HCT116 (cell line): ENCODE results near the gene GPAT3. TPM values are rescaled to one million over a fixed set of nuclear protein-coding genes. Genes with fewer than 3 reads are reported as not detected.

Experiments
- ATAC-seq: fragments of 200-7000 bp; cut with Tn5 transposase; 2 replicates; pipeline ENCODE4 v1.9.1; 2020; ENCODE audit warnings: mild to moderate bottlenecking, moderate library complexity
- BruUV-seq: library from RNA; stranded (reverse); fragments of 400-500 nt; replicated peaks from 2 replicates; lab custom pipeline; 2021; lab: Mats Ljungman, UMichigan
- CTCF ChIA-PET: fragments of 300-600 bp; sonication (Branson Sonifier 250); formaldehyde crosslinking; loops from one replicate; lab custom pipeline; 2021; ENCODE audit warnings: antibody characterized with exemption; lab: Charles Lee
- POLR2A ChIA-PET: fragments of 300-600, 350-600 bp; sonication (Branson Sonifier 250); formaldehyde crosslinking; loops from one replicate; lab custom pipeline; 2021; ENCODE audit warnings: antibody characterized with exemption; lab: Charles Lee
- RAD21 ChIA-PET, 2 experiments: fragments of 300-600 bp; sonication (Branson Sonifier 250); formaldehyde crosslinking; loops; one replicate each; lab custom pipeline; 2023; ENCODE audit warnings: low total read pairs in 2 of 2; ENCODE audit not compliant: uncharacterized antibody in 2 of 2, unreplicated experiment in 2 of 2, low non-redundant PET in 1 of 2; lab: Charles Lee
- DNase-seq: peaks from one replicate; pipeline ENCODE4 v3.0.0-alpha.2; 2010; ENCODE audit warnings: low read depth, low spot score
- H2AFZ ChIP-seq: fragments of 200-600 bp; shearing (Covaris generic), sonication (generic); 2 replicates; pipeline ENCODE4 v1.6.1; 2017; ENCODE audit warnings: low read depth, mixed run types, mixed read lengths, antibody characterized with exemption, low read length; ENCODE audit not compliant: poor library complexity, severe bottlenecking
- H3K27ac ChIP-seq: 2 replicates; pipeline ENCODE4 v1.5.1; 2012; ENCODE audit warnings: low read depth, low read length
- H3K27me3 ChIP-seq: fragments of 200-600 bp; sonication (generic); 2 replicates; pipeline ENCODE4 v1.6.1; 2016; ENCODE audit warnings: mixed run types, low read length, mixed read lengths; ENCODE audit not compliant: insufficient read depth
- H3K36me3 ChIP-seq, 2 experiments: fragments of 200-500 bp in 1 of 2; fragments of 200-600 bp in 1 of 2; sonication (Bioruptor generic) in 1 of 2; sonication (generic) in 1 of 2; 2 replicates each; pipeline versions ENCODE4 v1.5.1 to v1.6.1; 2014 to 2016; ENCODE audit warnings: low read length in 2 of 2, inconsistent platforms in 1 of 2, mixed read lengths in 1 of 2, mixed run types in 1 of 2; ENCODE audit not compliant: insufficient read depth in 2 of 2, control insufficient read depth in 1 of 2
- H3K4me1 ChIP-seq, 2 experiments: fragments of 200-600 bp in 1 of 2; sonication (generic) in 1 of 2; 2 replicates each; pipeline versions ENCODE4 v1.5.1 to v1.6.1; 2012 to 2017; ENCODE audit warnings: low read length in 2 of 2, inconsistent platforms in 1 of 2, mild to moderate bottlenecking in 1 of 2, mixed read lengths in 1 of 2, mixed run types in 1 of 2, moderate library complexity in 1 of 2; ENCODE audit not compliant: insufficient read depth in 2 of 2, control insufficient read depth in 1 of 2
- H3K4me2 ChIP-seq: fragments of 200-600 bp; sonication (generic); 2 replicates; pipeline ENCODE4 v1.6.1; 2017; ENCODE audit warnings: mixed run types, low read length, mixed read lengths
- H3K4me3 ChIP-seq, 2 experiments: fragments of 200-600 bp in 1 of 2; sonication (generic) in 1 of 2; replicated peaks in 1 of 2; 2 replicates each; pipeline ENCODE4 v1.5.1; 2011 to 2016; ENCODE audit warnings: low read length in 2 of 2, control low read depth in 1 of 2, low read depth in 1 of 2, mild to moderate bottlenecking in 1 of 2, mixed read lengths in 1 of 2, mixed run types in 1 of 2
- H3K79me2 ChIP-seq: fragments of 200-600 bp; sonication (generic); 2 replicates; pipeline ENCODE4 v1.6.1; 2017; ENCODE audit warnings: mild to moderate bottlenecking, mixed run types, low read length, moderate library complexity, mixed read lengths; ENCODE audit not compliant: insufficient read depth
- H3K9ac ChIP-seq: fragments of 200-600 bp; sonication (generic); 2 replicates; pipeline ENCODE4 v1.6.1; 2016; ENCODE audit warnings: low read length, mixed read lengths
- H3K9me2 ChIP-seq: fragments of 200-600 bp; sonication (generic), shearing (Covaris generic); 2 replicates; pipeline ENCODE4 v1.6.1; 2017; ENCODE audit warnings: mixed run types, mild to moderate bottlenecking, moderate library complexity; ENCODE audit not compliant: insufficient read depth
- H3K9me3 ChIP-seq, 2 experiments: fragments of 200-500 bp in 1 of 2; fragments of 200-600 bp in 1 of 2; sonication (Bioruptor generic) in 1 of 2; sonication (generic) in 1 of 2; 2 replicates each; pipeline ENCODE4 v1.6.1; 2014 to 2017; ENCODE audit warnings: low read length in 2 of 2, mixed read lengths in 2 of 2, inconsistent platforms in 1 of 2, low read depth in 1 of 2, mild to moderate bottlenecking in 1 of 2, mixed run types in 1 of 2, moderate library complexity in 1 of 2; ENCODE audit not compliant: control insufficient read depth in 1 of 2, insufficient read depth in 1 of 2
- H4K20me1 ChIP-seq: fragments of 200-600 bp; sonication (generic), shearing (Covaris generic); 2 replicates; pipeline ENCODE4 v1.6.1; 2017; ENCODE audit warnings: mixed run types, mild to moderate bottlenecking, moderate library complexity; ENCODE audit not compliant: insufficient read depth
- CBX3 ChIP-seq: IDR thresholded peaks from 2 replicates; pipeline ENCODE4 v1.6.1; 2012; ENCODE audit warnings: low read depth
- CEBPB ChIP-seq: IDR thresholded peaks from 2 replicates; pipeline ENCODE4 v1.6.1; 2012; ENCODE audit warnings: low read depth
- EGR1 ChIP-seq: IDR thresholded peaks from 2 replicates; pipeline ENCODE4 v1.6.1; 2012; ENCODE audit warnings: low read depth
- ELF1 ChIP-seq: IDR thresholded peaks from 2 replicates; pipeline ENCODE4 v1.6.1; 2012; ENCODE audit warnings: low read depth, borderline replicate concordance
- EZH2 ChIP-seq: fragments of 200-600 bp; sonication (generic); IDR thresholded peaks from 2 replicates; pipeline ENCODE4 v1.6.1; 2017; ENCODE audit warnings: antibody characterized with exemption, mixed run types
- EZH2phosphoT487 ChIP-seq: fragments of 200-600 bp; IDR thresholded peaks from 2 replicates; pipeline ENCODE4 v1.6.1; 2018; ENCODE audit warnings: antibody characterized with exemption, borderline replicate concordance
- FOSL1 ChIP-seq: IDR thresholded peaks from 2 replicates; pipeline ENCODE4 v1.6.1; 2012; ENCODE audit warnings: low read depth
- JUND ChIP-seq: IDR thresholded peaks from 2 replicates; pipeline ENCODE4 v1.6.1; 2012
- POLR2A ChIP-seq: IDR thresholded peaks from 2 replicates; pipeline ENCODE4 v1.7.0; 2011; ENCODE audit warnings: borderline replicate concordance; ENCODE audit not compliant: insufficient read depth, insufficient read length; ENCODE audit errors: extremely low read depth
- REST ChIP-seq: IDR thresholded peaks from 2 replicates; pipeline ENCODE4 v1.6.1; 2012; ENCODE audit warnings: low read depth
- SIN3A ChIP-seq: IDR thresholded peaks from 2 replicates; pipeline ENCODE4 v1.6.1; 2012; ENCODE audit warnings: low read depth
- SP1 ChIP-seq: IDR thresholded peaks from 2 replicates; pipeline ENCODE4 v1.6.1; 2012; ENCODE audit warnings: low read depth
- SRF ChIP-seq: IDR thresholded peaks from 2 replicates; pipeline ENCODE4 v1.6.1; 2012; ENCODE audit warnings: low read depth
- YY1 ChIP-seq: IDR thresholded peaks from 2 replicates; pipeline ENCODE4 v1.6.1; 2011; ENCODE audit warnings: low read length, low read depth, moderate library complexity, mild to moderate bottlenecking; ENCODE audit not compliant: insufficient replicate concordance; ENCODE audit errors: extremely low read depth
- ZFX ChIP-seq: fragments of 450-650 bp; IDR thresholded peaks from 2 replicates; pipeline ENCODE4 v1.6.1; 2017
- ZNF274 ChIP-seq: fragments of 200-500 bp; sonication (Bioruptor generic); IDR thresholded peaks from 2 replicates; pipeline ENCODE4 v1.6.1; 2014; ENCODE audit warnings: mild to moderate bottlenecking, low read depth, low read length, inconsistent platforms
- intact Hi-C: fragments of 100-400 bp; cut with micrococcal nuclease; formaldehyde crosslinking; loops from 2 replicates; pipeline ENCODE4 v1.10.0; 2022
- total RNA-seq: library from RNA; stranded (reverse); gene quantifications from one replicate; pipeline ENCODE4 v1.2.1, GENCODE V29; 2021; ENCODE audit not compliant: unreplicated experiment
- TF ChIP-seq, protein P1 (sequence below): IDR thresholded peaks from 2 replicates; pipeline ENCODE4 v1.6.1; 2011; ENCODE audit warnings: mild to moderate bottlenecking, low read length, moderate library complexity; ENCODE audit not compliant: insufficient replicate concordance; ENCODE audit errors: extremely low read depth

The GPAT3 gene
- total RNA-seq, 1 experiment from 2014 or later: 36.7 TPM

GRCh38 chr4:83629945-83630721 is 94.2 kb downstream of the GPAT3 start:
- H3K9ac ChIP-seq: no peak overlapping the region
- POLR2A ChIA-PET: no interaction called here

DNA sequence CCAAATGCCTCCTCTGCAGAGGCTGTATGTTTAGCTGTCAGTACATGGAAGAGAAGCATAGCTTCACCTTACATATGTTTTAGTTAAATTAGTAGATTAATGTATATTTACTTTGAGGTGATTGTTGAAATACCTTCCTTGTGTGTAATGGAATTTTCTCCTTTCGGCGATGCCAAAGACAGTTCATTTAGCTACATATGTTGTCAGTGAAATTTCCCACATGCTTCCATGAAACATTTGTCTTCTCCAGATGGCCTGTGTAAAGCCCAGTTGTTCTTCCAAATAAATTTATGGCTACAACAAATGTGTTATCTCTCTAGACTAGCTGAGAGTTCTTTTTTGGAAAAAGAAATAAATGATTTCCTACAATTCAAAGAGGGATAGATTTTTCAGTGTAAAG is 95.2 kb downstream of the GPAT3 start:
- no peak overlapping the region for H3K9ac ChIP-seq
- H3K27me3 ChIP-seq: no peaks in the 10 kb centered on the region
- no TSS peak for BruUV-seq
- peaks cover 7 to 15% of the 10 kb centered on the region in 2 experiments for H3K4me1 ChIP-seq
- H3K36me3 ChIP-seq: no peaks in the 10 kb centered on the region
- DNase-seq (no peak), ATAC-seq (no peak)
- H3K27ac ChIP-seq: no peak overlapping the region
- no peaks in the 10 kb centered on the region for H4K20me1 ChIP-seq
- no peak overlapping the region for H3K4me2 ChIP-seq
- H2AFZ ChIP-seq: no peak overlapping the region
- POLR2A ChIA-PET: no interaction called here
- intact Hi-C loops: no loop called here
- no peak overlapping the region for H3K4me3 ChIP-seq
- no peaks in the 10 kb centered on the region for H3K79me2 ChIP-seq
- no peaks in the 10 kb centered on the region for H3K9me3 ChIP-seq
- RAD21 ChIA-PET: no interaction called here
- H3K9me2 ChIP-seq: no peaks in the 10 kb centered on the region
- CTCF ChIA-PET: interaction anchor here (0.6 to 1.7 kb wide), 2 partner anchors 14 to 38 kb away, joined by 3 to 4 read pairs; no protein-coding TSS in a partner anchor
- no peak for TF ChIP-seq JUND
- TF ChIP-seq ZNF274: no peak
- no peak for TF ChIP-seq POLR2A
- TF ChIP-seq EGR1: no peak
- TF ChIP-seq SIN3A: no peak
- TF ChIP-seq, protein P1, sequence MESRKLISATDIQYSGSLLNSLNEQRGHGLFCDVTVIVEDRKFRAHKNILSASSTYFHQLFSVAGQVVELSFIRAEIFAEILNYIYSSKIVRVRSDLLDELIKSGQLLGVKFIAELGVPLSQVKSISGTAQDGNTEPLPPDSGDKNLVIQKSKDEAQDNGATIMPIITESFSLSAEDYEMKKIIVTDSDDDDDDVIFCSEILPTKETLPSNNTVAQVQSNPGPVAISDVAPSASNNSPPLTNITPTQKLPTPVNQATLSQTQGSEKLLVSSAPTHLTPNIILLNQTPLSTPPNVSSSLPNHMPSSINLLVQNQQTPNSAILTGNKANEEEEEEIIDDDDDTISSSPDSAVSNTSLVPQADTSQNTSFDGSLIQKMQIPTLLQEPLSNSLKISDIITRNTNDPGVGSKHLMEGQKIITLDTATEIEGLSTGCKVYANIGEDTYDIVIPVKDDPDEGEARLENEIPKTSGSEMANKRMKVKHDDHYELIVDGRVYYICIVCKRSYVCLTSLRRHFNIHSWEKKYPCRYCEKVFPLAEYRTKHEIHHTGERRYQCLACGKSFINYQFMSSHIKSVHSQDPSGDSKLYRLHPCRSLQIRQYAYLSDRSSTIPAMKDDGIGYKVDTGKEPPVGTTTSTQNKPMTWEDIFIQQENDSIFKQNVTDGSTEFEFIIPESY: no peak
- TF ChIP-seq SRF: no peak
- TF ChIP-seq FOSL1: no peak
- TF ChIP-seq REST: no peak
- TF ChIP-seq ZFX: no peak
- TF ChIP-seq EZH2: no peak
- TF ChIP-seq YY1: no peak
- no peak for TF ChIP-seq SP1

More at GRCh38 chr4:83629945-83630721, 94.2 kb downstream of the GPAT3 start:
- peaks cover 7 to 15% of the 10 kb centered on the region in 2 experiments for H3K4me1 ChIP-seq
- peak; percentile 91 for TF ChIP-seq CEBPB
- no peak for TF ChIP-seq EZH2phosphoT487
- TF ChIP-seq SIN3A: no peak
- TF ChIP-seq EZH2: no peak
- TF ChIP-seq ELF1: no peak
- TF ChIP-seq CBX3: no peak
- ChIA-PET RAD21 (no interaction called here), CTCF (interaction anchor here (1.7 kb wide), 1 partner anchor 15 kb away, joined by 3 read pairs; no protein-coding TSS in a partner anchor)
- H3K27me3 ChIP-seq: no peaks in the 10 kb centered on the region
- no peaks in the 10 kb centered on the region for H4K20me1 ChIP-seq
- no peak overlapping the region for H3K27ac ChIP-seq
- H3K36me3 ChIP-seq: no peaks in the 10 kb centered on the region
- DNase-seq (no peak), ATAC-seq (no peak)
- H3K9me3 ChIP-seq: no peaks in the 10 kb centered on the region
- no peaks in the 10 kb centered on the region for H3K79me2 ChIP-seq
- H3K4me3 ChIP-seq: no peak overlapping the region
- no peak overlapping the region for H3K4me2 ChIP-seq
- no TSS peak for BruUV-seq
- intact Hi-C loops: no loop called here
- no peaks in the 10 kb centered on the region for H3K9me2 ChIP-seq
- H2AFZ ChIP-seq: peak overlapping the region; percentile 39
